CD14-positive monocyte (primary cell): ENCODE results near the gene TSPAN8. TPM values are rescaled to one million over a fixed set of nuclear protein-coding genes. Genes with fewer than 3 reads are reported as not detected.

ENCODE experiments used
- DNase-seq, 3 donors: peaks; one replicate each; pipeline ENCODE4 v3.0.0-alpha.2; 2011 to 2022
- H2AFZ ChIP-seq: 2 replicates; pipeline ENCODE4 v1.6.0; 2012; ENCODE audit warnings: mild to moderate bottlenecking, low read depth, low read length, inconsistent platforms; ENCODE audit not compliant: insufficient read depth, poor library complexity, severe bottlenecking
- H3K27ac ChIP-seq, 2 donors: 1 replicate in 1 of 2; 2 replicates in 1 of 2; pipeline ENCODE4 v1.5.1; 2012 to 2013; ENCODE audit warnings: low read length in 2 of 2, control low read depth in 1 of 2, inconsistent platforms in 1 of 2, low read depth in 1 of 2, mild to moderate bottlenecking in 1 of 2
- H3K27me3 ChIP-seq, 2 donors: one replicate each; pipeline versions ENCODE4 v1.6.0 to v1.6.1; 2011 to 2013; ENCODE audit warnings: low read length in 2 of 2; ENCODE audit not compliant: control insufficient read depth in 2 of 2, insufficient read depth in 2 of 2
- H3K36me3 ChIP-seq, 2 donors: replicated peaks in 1 of 2; 1 replicate in 1 of 2; 2 replicates in 1 of 2; pipeline versions ENCODE4 v1.5.1 to v1.6.1; 2012 to 2013; ENCODE audit warnings: low read length in 2 of 2, control low read depth in 1 of 2, inconsistent platforms in 1 of 2, mild to moderate bottlenecking in 1 of 2; ENCODE audit not compliant: insufficient read depth in 2 of 2, control insufficient read depth in 1 of 2
- H3K4me1 ChIP-seq, 2 donors: 1 replicate in 1 of 2; 2 replicates in 1 of 2; pipeline versions ENCODE4 v1.5.1 to v1.6.1; 2012 to 2013; ENCODE audit warnings: low read length in 2 of 2, control low read depth in 1 of 2, inconsistent platforms in 1 of 2, mild to moderate bottlenecking in 1 of 2, moderate library complexity in 1 of 2; ENCODE audit not compliant: insufficient read depth in 2 of 2, control insufficient read depth in 1 of 2
- H3K4me2 ChIP-seq: replicated peaks from 2 replicates; pipeline ENCODE3; 2012; ENCODE audit warnings: low read length, moderate library complexity, mild to moderate bottlenecking; ENCODE audit not compliant: poor library complexity, severe bottlenecking; ENCODE audit errors: extremely low read depth
- H3K4me3 ChIP-seq, 3 experiments: fragments of 200-600 bp in 1 of 3; sonication (generic) in 1 of 3; replicated peaks in 1 of 3; 1 replicate in 2 of 3; 2 replicates in 1 of 3; pipeline ENCODE4 v1.5.1; 2011 to 2013; ENCODE audit warnings: low read length in 3 of 3, mild to moderate bottlenecking in 3 of 3, control low read depth in 2 of 3, low read depth in 2 of 3, inconsistent platforms in 1 of 3, moderate library complexity in 1 of 3
- H3K79me2 ChIP-seq: 2 replicates; pipeline ENCODE4 v1.6.0; 2012; ENCODE audit warnings: mild to moderate bottlenecking, control low read depth, inconsistent platforms, low read length, moderate library complexity; ENCODE audit not compliant: insufficient read depth
- H3K9ac ChIP-seq: 2 replicates; pipeline ENCODE4 v1.6.0; 2017; ENCODE audit warnings: low read length, mild to moderate bottlenecking; ENCODE audit not compliant: insufficient read depth, poor library complexity, severe bottlenecking
- H3K9me3 ChIP-seq, 2 donors: replicated peaks in 1 of 2; 1 replicate in 1 of 2; 2 replicates in 1 of 2; pipeline versions ENCODE4 v1.5.1 to v1.6.1; 2012 to 2013; ENCODE audit warnings: low read length in 2 of 2, control low read depth in 1 of 2; ENCODE audit not compliant: control insufficient read depth in 1 of 2, insufficient read depth in 1 of 2
- H4K20me1 ChIP-seq: 2 replicates; pipeline ENCODE4 v1.6.0; 2012; ENCODE audit warnings: mild to moderate bottlenecking, low read length, control low read depth, moderate library complexity; ENCODE audit not compliant: insufficient read depth
- H3K27ac Mint-ChIP-seq, 7 donors: one replicate each; pipeline ENCODE4 v1.8.0; 2020; ENCODE audit warnings: mild to moderate bottlenecking in 7 of 7, mixed read lengths in 7 of 7, moderate library complexity in 6 of 7, inconsistent platforms in 2 of 7
- H3K27me3 Mint-ChIP-seq, 3 donors: one replicate each; pipeline ENCODE4 v1.8.0; 2021 to 2022; ENCODE audit warnings: low read depth in 3 of 3, mild to moderate bottlenecking in 3 of 3, mixed read lengths in 3 of 3, moderate library complexity in 3 of 3, inconsistent platforms in 1 of 3
- H3K36me3 Mint-ChIP-seq, 2 donors: one replicate each; pipeline ENCODE4 v1.8.0; 2020; ENCODE audit warnings: mixed read lengths in 2 of 2, inconsistent platforms in 1 of 2, mild to moderate bottlenecking in 1 of 2
- H3K4me1 Mint-ChIP-seq: one replicate; pipeline ENCODE4 v1.8.0; 2020; ENCODE audit warnings: mild to moderate bottlenecking, mixed read lengths
- H3K4me3 Mint-ChIP-seq, 2 donors: one replicate each; pipeline ENCODE4 v1.8.0; 2020; ENCODE audit warnings: mild to moderate bottlenecking in 2 of 2, mixed read lengths in 2 of 2, moderate library complexity in 1 of 2
- H3K9me3 Mint-ChIP-seq, 7 donors: one replicate each; pipeline ENCODE4 v1.8.0; 2020 to 2022; ENCODE audit warnings: mixed read lengths in 7 of 7, mild to moderate bottlenecking in 6 of 7, moderate library complexity in 6 of 7, inconsistent platforms in 2 of 7
- WGBS: methylation state at CpG from one replicate; pipeline ENCODE4 v1.1.5; 2013; ENCODE audit warnings: missing lambda C conversion rate; ENCODE audit not compliant: insufficient coverage; 5-methylcytosine and 5-hydroxymethylcytosine counted together
- intact Hi-C, 2 donors: fragments of 100-400 bp; cut with micrococcal nuclease; formaldehyde crosslinking; loops; one replicate each; pipeline versions ENCODE4 v1.15.0 to v1.15.1; 2023
- polyA plus RNA-seq, 3 donors: library from polyadenylated mRNA; depleted of rRNA in 1 of 3; unstranded in 2 of 3; stranded (reverse) in 1 of 3; fragments of 300-500 nt in 2 of 3; fragments of >200 nt in 1 of 3; fragmentation: Illumina TruSeq in 2 of 3; gene quantifications; 1 replicate in 2 of 3; 2 replicates in 1 of 3; pipeline ENCODE4 v1.2.3, GENCODE V29; 2012 to 2021
- TF ChIP-seq, protein P1 (sequence below): fragments of 200-600 bp; IDR thresholded peaks from one replicate; pipeline ENCODE4 v1.8.0; 2022; ENCODE audit warnings: antibody characterized with exemption, mild to moderate bottlenecking

TSPAN8 gene
- polyA plus RNA-seq, 3 donors = not detected

DNA sequence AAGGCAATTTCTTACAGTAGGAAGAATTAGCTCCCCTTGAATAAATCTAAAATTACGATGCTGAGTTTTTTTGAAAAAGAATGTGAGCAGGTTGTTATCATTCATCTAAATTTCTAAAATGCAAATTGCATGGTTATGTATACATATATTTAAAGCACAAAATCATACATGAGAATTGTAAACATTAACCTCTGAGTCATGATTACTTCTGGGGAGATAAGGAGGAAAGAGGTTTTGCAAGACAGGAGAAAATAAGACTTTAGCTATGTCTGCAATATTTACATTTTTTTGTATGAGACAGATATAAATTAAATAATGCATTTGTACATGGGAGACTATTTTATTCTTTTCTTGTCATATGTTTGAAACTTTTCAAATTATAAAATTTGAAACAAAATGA, 72.2 kb downstream of the TSPAN8 start:
- Mint-ChIP-seq H3K4me3 (no peak overlapping the region), H3K9me3 (peaks cover 0 to 7% (median 3%) of the 10 kb centered on the region in 7 donors), H3K27me3 (peaks cover 0 to 1% (median 0%) of the 10 kb centered on the region in 3 donors), H3K27ac (no peak overlapping the region), H3K4me1 (no peaks in the 10 kb centered on the region), H3K36me3 (no peaks in the 10 kb centered on the region)
- no peak overlapping the region for H2AFZ ChIP-seq
- H4K20me1 ChIP-seq = no peaks in the 10 kb centered on the region
- H3K9me3 ChIP-seq = peaks cover 0 to 4% of the 10 kb centered on the region in 2 donors
- H3K4me1 ChIP-seq = no peaks in the 10 kb centered on the region
- no peak overlapping the region for H3K9ac ChIP-seq
- no CpG with 5 or more reads among the region's 1 CpG for WGBS
- H3K79me2 ChIP-seq = no peaks in the 10 kb centered on the region
- H3K4me3 ChIP-seq = no peak overlapping the region
- no peaks in the 10 kb centered on the region for H3K36me3 ChIP-seq
- no peaks in the 10 kb centered on the region for H3K27me3 ChIP-seq
- H3K4me2 ChIP-seq = no peak overlapping the region
- TF ChIP-seq, protein P1, sequence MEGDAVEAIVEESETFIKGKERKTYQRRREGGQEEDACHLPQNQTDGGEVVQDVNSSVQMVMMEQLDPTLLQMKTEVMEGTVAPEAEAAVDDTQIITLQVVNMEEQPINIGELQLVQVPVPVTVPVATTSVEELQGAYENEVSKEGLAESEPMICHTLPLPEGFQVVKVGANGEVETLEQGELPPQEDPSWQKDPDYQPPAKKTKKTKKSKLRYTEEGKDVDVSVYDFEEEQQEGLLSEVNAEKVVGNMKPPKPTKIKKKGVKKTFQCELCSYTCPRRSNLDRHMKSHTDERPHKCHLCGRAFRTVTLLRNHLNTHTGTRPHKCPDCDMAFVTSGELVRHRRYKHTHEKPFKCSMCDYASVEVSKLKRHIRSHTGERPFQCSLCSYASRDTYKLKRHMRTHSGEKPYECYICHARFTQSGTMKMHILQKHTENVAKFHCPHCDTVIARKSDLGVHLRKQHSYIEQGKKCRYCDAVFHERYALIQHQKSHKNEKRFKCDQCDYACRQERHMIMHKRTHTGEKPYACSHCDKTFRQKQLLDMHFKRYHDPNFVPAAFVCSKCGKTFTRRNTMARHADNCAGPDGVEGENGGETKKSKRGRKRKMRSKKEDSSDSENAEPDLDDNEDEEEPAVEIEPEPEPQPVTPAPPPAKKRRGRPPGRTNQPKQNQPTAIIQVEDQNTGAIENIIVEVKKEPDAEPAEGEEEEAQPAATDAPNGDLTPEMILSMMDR = no peak
- no peak for DNase-seq
- intact Hi-C loops = no loop called here
- no peak overlapping the region for H3K27ac ChIP-seq

DNA sequence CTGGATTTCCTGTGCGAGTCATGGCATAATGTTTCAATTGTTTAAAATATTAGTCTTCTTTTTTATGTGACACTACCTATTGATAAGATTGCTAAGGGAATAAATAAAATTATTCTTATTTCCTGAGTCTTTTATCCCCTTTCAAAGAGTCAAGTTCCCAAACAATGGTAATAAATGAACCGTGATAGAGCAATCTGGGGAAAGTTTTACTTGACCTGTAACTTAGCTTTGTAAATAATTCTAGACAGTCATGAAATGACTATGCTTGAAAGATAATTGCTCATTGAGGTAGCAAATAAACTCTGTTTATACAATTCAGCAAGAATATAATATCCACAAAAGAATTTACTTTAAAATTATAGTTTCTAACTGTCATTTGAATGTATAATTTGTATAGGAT, 82.1 kb downstream of the TSPAN8 start:
- Histone ChIP-seq H4K20me1 (no peaks in the 10 kb centered on the region), H3K4me1 (no peaks in the 10 kb centered on the region), H3K4me2 (no peak overlapping the region), H3K9me3 (peaks cover 3 to 4% of the 10 kb centered on the region in 2 donors), H3K36me3 (no peaks in the 10 kb centered on the region), H3K27me3 (no peaks in the 10 kb centered on the region), H3K79me2 (no peaks in the 10 kb centered on the region), H3K27ac (no peak overlapping the region), H2AFZ (no peak overlapping the region), H3K9ac (no peak overlapping the region), H3K4me3 (no peak overlapping the region)
- DNase-seq = no peak
- intact Hi-C loops = no loop called here
- Mint-ChIP-seq H3K4me1 (no peaks in the 10 kb centered on the region), H3K27me3 (no peaks in the 10 kb centered on the region), H3K9me3 (peaks cover 0 to 6% (median 2%) of the 10 kb centered on the region in 7 donors), H3K27ac (no peak overlapping the region), H3K4me3 (no peak overlapping the region), H3K36me3 (no peaks in the 10 kb centered on the region)
- WGBS = no CpG with 5 or more reads among the region's 2 CpGs
- TF ChIP-seq, protein P1 = no peak

Other genes starting within 250 kb of the TSPAN8 start
- gene PTPRR, start 237.3 kb downstream of the TSPAN8 start, polyA plus RNA-seq = not detected